Peyer's patch (tissue), 4 donors: ENCODE results near the gene PAK4.

ENCODE experiments used
- CTCF ChIP-seq, 6 experiments: fragments of 450-650 bp in 4 of 6; fragments of 200-600 bp in 2 of 6; sonication (generic) in 1 of 6; IDR thresholded peaks; one replicate each; pipeline ENCODE4 v1.5.1; 2017 to 2019; ENCODE audit warnings: antibody characterized with exemption in 6 of 6, mild to moderate bottlenecking in 3 of 6, moderate library complexity in 1 of 6
- POLR2A ChIP-seq, 2 donors: fragments of 450-650 bp; IDR thresholded peaks; one replicate each; pipeline ENCODE4 v1.5.1; 2017; ENCODE audit warnings: antibody characterized with exemption in 2 of 2, mild to moderate bottlenecking in 2 of 2, moderate library complexity in 2 of 2

DNA sequence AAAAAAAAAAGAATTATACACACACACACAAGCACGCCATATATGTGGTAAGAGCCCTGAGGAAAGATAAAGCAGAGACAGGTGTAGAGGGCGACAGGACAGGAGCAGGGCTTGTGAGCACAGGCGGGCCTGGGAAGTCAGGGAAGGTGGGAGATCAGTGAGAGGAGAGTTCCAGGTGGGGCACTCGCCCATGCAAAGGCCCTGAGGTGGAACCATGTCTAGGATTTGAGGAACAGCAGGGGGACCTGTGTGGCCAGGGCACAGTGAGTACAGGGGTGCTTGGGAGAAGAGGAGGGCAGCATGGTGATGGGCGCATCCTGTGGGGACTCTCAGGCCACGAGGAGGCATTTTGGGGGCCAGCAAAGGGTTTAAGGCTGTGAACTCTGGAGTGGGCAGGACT is 38.7 kb downstream of the PAK4 start:
- no peak for TF ChIP-seq CTCF (IDR thresholded peaks at IDR 0.05)
- no peak for TF ChIP-seq POLR2A (IDR thresholded peaks at IDR 0.05)
